GM12878 (cell line): ENCODE data around the gene SNRPD2. TPM values are rescaled to one million over a fixed set of nuclear protein-coding genes. Genes with fewer than 3 reads are reported as not detected.

Source experiments
- ATAC-seq: fragments of 200-7000 bp; cut with Tn5 transposase; 3 replicates; pipeline ENCODE4 v1.9.1; 2020; ENCODE audit warnings: mild to moderate bottlenecking, moderate library complexity
- BruUV-seq: library from RNA; stranded (reverse); fragments of 400-500 nt; replicated peaks from 2 replicates; lab custom pipeline; 2021; lab: Mats Ljungman, UMichigan
- CTCF ChIA-PET: fragments of 300-600 bp; sonication (Branson Sonifier 250); formaldehyde crosslinking; extraction: SDS; loops from one replicate; lab custom pipeline; 2021; ENCODE audit warnings: inconsistent platforms; lab: Yijun Ruan, JAX
- POLR2A ChIA-PET: fragments of 350-600 bp; formaldehyde crosslinking; extraction: SDS; loops from one replicate; lab custom pipeline; 2021; ENCODE audit warnings: inconsistent platforms; lab: Charles Lee
- RAD21 ChIA-PET: fragments of 300-600 bp; sonication (Branson Sonifier 250); formaldehyde crosslinking; loops from one replicate; lab custom pipeline; 2023; ENCODE audit warnings: antibody characterized with exemption; ENCODE audit not compliant: unreplicated experiment; lab: Charles Lee
- SMC1A ChIA-PET: fragments of 300-600 bp; sonication (Branson Sonifier 250); formaldehyde crosslinking; loops from one replicate; lab custom pipeline; 2023; ENCODE audit not compliant: unreplicated experiment, uncharacterized antibody; lab: Charles Lee
- DNase-seq: peaks from one replicate; pipeline ENCODE4 v3.0.0-alpha.2; 2011; ENCODE audit warnings: low read depth, low spot score
- FAIRE-seq: peaks from 3 replicates; lab custom pipeline; 2011; peaks lifted over from hg19 to GRCh38; lab: Jason Lieb, UNC
- H2AFZ ChIP-seq: 2 replicates; pipeline ENCODE4 v1.6.0; 2011; ENCODE audit warnings: low read depth, low read length, control low read depth; ENCODE audit not compliant: control insufficient read depth
- H3K27ac ChIP-seq: 2 replicates; pipeline ENCODE4 v1.5.1; 2011; ENCODE audit warnings: control low read depth; ENCODE audit not compliant: control insufficient read depth, insufficient read depth
- H3K27me3 ChIP-seq, 2 experiments: replicated peaks in 1 of 2; 2 replicates each; pipeline versions ENCODE4 v1.6.0 to v1.6.1; 2011; ENCODE audit warnings: low read length in 1 of 2; ENCODE audit not compliant: control insufficient read depth in 2 of 2, insufficient read depth in 2 of 2
- H3K36me3 ChIP-seq, 2 experiments: 2 replicates each; pipeline ENCODE4 v1.5.1; 2011; ENCODE audit warnings: low read length in 1 of 2; ENCODE audit not compliant: control insufficient read depth in 2 of 2, insufficient read depth in 2 of 2
- H3K4me1 ChIP-seq: 2 replicates; pipeline ENCODE4 v1.6.1; 2011; ENCODE audit warnings: mild to moderate bottlenecking, low read length, moderate library complexity, mixed read lengths; ENCODE audit not compliant: control insufficient read depth, insufficient read depth
- H3K4me2 ChIP-seq: 2 replicates; pipeline ENCODE4 v1.6.0; 2011; ENCODE audit warnings: control low read depth; ENCODE audit not compliant: control insufficient read depth, insufficient read depth
- H3K4me3 ChIP-seq: fragments of 200-600 bp; sonication (generic); 2 replicates; pipeline ENCODE4 v1.5.1; 2016
- H3K79me2 ChIP-seq: 2 replicates; pipeline ENCODE4 v1.6.0; 2011; ENCODE audit warnings: low read length; ENCODE audit not compliant: control insufficient read depth, insufficient read depth
- H3K9ac ChIP-seq: 2 replicates; pipeline ENCODE4 v1.8.0; 2011; ENCODE audit warnings: low read length, control low read depth, mixed read lengths; ENCODE audit not compliant: control insufficient read depth, insufficient read depth
- H3K9me3 ChIP-seq: replicated peaks from 3 replicates; pipeline ENCODE4 v1.5.1; 2011; ENCODE audit warnings: mild to moderate bottlenecking, low read length; ENCODE audit not compliant: control insufficient read depth, insufficient read depth
- H4K20me1 ChIP-seq: 2 replicates; pipeline ENCODE4 v1.6.0; 2011; ENCODE audit not compliant: control insufficient read depth, insufficient read depth
- E4F1 ChIP-seq: fragments of 450-650 bp; IDR thresholded peaks from 2 replicates; pipeline ENCODE4 v1.6.1; 2018; ENCODE audit warnings: borderline replicate concordance, mild to moderate bottlenecking; ENCODE audit not compliant: partially characterized antibody
- EED ChIP-seq: sonication (generic); IDR thresholded peaks from 2 replicates; pipeline ENCODE4 v1.6.1; 2016; ENCODE audit warnings: antibody characterized with exemption, low read depth
- ELK1 ChIP-seq: IDR thresholded peaks from 2 replicates; pipeline ENCODE4 v1.6.1; 2012; ENCODE audit warnings: low read depth, low read length, improper control_type of control experiment
- HDAC6 ChIP-seq: fragments of 200-600 bp; sonication (generic); IDR thresholded peaks from one replicate; pipeline ENCODE4 v1.8.0; 2017; ENCODE audit warnings: antibody characterized with exemption; ENCODE audit not compliant: unreplicated experiment
- KDM1A ChIP-seq: fragments of 200-600 bp; sonication (generic); IDR thresholded peaks from 2 replicates; pipeline ENCODE4 v1.6.1; 2016; ENCODE audit warnings: borderline replicate concordance
- MLLT1 ChIP-seq: fragments of 450-650 bp; IDR thresholded peaks from 2 replicates; pipeline ENCODE4 v1.6.1; 2016; ENCODE audit warnings: mild to moderate bottlenecking
- MYB ChIP-seq: fragments of 150-350 bp; IDR thresholded peaks from 2 replicates; pipeline ENCODE4 v1.6.1; 2014; ENCODE audit warnings: mild to moderate bottlenecking, low read depth, low read length, borderline replicate concordance
- NKRF ChIP-seq: fragments of 450-650 bp; conservative IDR thresholded peaks from 2 replicates; pipeline ENCODE4 v1.6.1; 2017; ENCODE audit warnings: mild to moderate bottlenecking, moderate library complexity
- PAX5 ChIP-seq: IDR thresholded peaks from 2 replicates; pipeline ENCODE4 v1.6.1; 2011; ENCODE audit warnings: low read depth, low read length, borderline replicate concordance
- SIX5 ChIP-seq: IDR thresholded peaks from 2 replicates; pipeline ENCODE4 v1.6.1; 2011; ENCODE audit warnings: mild to moderate bottlenecking, low read depth, low read length, moderate library complexity; ENCODE audit not compliant: severe bottlenecking
- SUZ12 ChIP-seq: fragments of 200-600 bp; sonication (generic); IDR thresholded peaks from one replicate; pipeline ENCODE4 v1.6.1; 2018; ENCODE audit warnings: antibody characterized with exemption, mild to moderate bottlenecking; ENCODE audit not compliant: unreplicated experiment
- TARDBP ChIP-seq: IDR thresholded peaks from 2 replicates; pipeline ENCODE4 v1.6.1; 2016; ENCODE audit warnings: borderline replicate concordance
- USF2 ChIP-seq: IDR thresholded peaks from 2 replicates; pipeline ENCODE4 v1.6.1; 2011; ENCODE audit warnings: low read depth, low read length, improper control_type of control experiment, borderline replicate concordance
- WGBS: methylation state at CpG from one replicate; pipeline ENCODE4 v1.1.6; 2016; ENCODE audit warnings: low lambda C conversion rate; ENCODE audit not compliant: insufficient replicate concordance, insufficient coverage; ENCODE audit errors: missing lambda C conversion rate; 5-methylcytosine and 5-hydroxymethylcytosine counted together
- in situ Hi-C: fragments of 300-500 bp; cut with MboI; formaldehyde crosslinking; loops from 9 replicates; pipeline ENCODE4 v1.14.3; 2018; ENCODE audit warnings: mixed read lengths
- intact Hi-C: fragments of 100-400 bp; cut with micrococcal nuclease; formaldehyde crosslinking; loops from one replicate; pipeline ENCODE4 v1.14.2; 2022; ENCODE audit not compliant: unreplicated experiment
- polyA plus RNA-seq, 11 experiments: library from polyadenylated mRNA; depleted of rRNA in 4 of 11; unstranded in 6 of 11; stranded (reverse) in 5 of 11; fragments of >200 nt; fragmentation: Nextera tagmentation in 4 of 11; fragmentation: Illumina TruSeq in 1 of 11; extraction: Ambion mirVana in 4 of 11; extraction: Trizol in 1 of 11; gene quantifications; 1 replicate in 1 of 11; 2 replicates in 10 of 11; pipeline versions ENCODE4 v1.2.1 to v1.2.3, GENCODE V29; 2011 to 2016; ENCODE audit warnings: inconsistent platforms in 2 of 11, missing spikeins in 2 of 11, low read depth in 1 of 11
- total RNA-seq, 4 experiments: library from RNA; depleted of rRNA in 3 of 4; stranded (reverse); fragments of >200 nt in 3 of 4; fragmentation: Illumina TruSeq in 1 of 4; extraction: Trizol in 1 of 4; gene quantifications; 2 replicates each; pipeline versions ENCODE4 v1.2.1 to v1.2.3, GENCODE V29; 2013 to 2021

SNRPD2 gene
- total and polyA plus RNA-seq, 10 of the 15 experiments (the other 5 are each of a cell fraction or from before 2014, with no cell fraction given): 526 to 3,621 (median 951) TPM

GRCh38 chr19:45660636-45661035 is 31.1 kb downstream of the SNRPD2 start (continued):
- no peak for TF ChIP-seq NKRF
- no peak for TF ChIP-seq USF2
- TF ChIP-seq E4F1: no peak

GRCh38 chr19:45659096-45659729 is 32.5 kb downstream of the SNRPD2 start:
- H3K27ac ChIP-seq: no peak overlapping the region
- ChIA-PET CTCF (no interaction called here), SMC1A (no interaction called here), RAD21 (no interaction called here), POLR2A (no interaction called here)
- no peaks in the 10 kb centered on the region for H3K4me1 ChIP-seq
- no peak for FAIRE-seq
- H3K27me3 ChIP-seq: no peaks in the 10 kb centered on the region
- H3K4me2 ChIP-seq: no peak overlapping the region
- intact Hi-C loops (no loop called here), in situ Hi-C loops (no loop called here)
- no peaks in the 10 kb centered on the region for H3K9me3 ChIP-seq
- no peaks in the 10 kb centered on the region for H3K36me3 ChIP-seq
- no peak for DNase-seq
- ATAC-seq: peak; percentile 48
- no peak overlapping the region for H3K9ac ChIP-seq
- no TSS peak for BruUV-seq
- H4K20me1 ChIP-seq: no peaks in the 10 kb centered on the region
- no peak overlapping the region for H3K4me3 ChIP-seq
- H3K79me2 ChIP-seq: no peaks in the 10 kb centered on the region
- WGBS: 0% methylated on average over 4 of the region's 6 CpGs
- no peak overlapping the region for H2AFZ ChIP-seq
- TF ChIP-seq MLLT1: no peak
- TF ChIP-seq PAX5: no peak
- TF ChIP-seq SUZ12: no peak
- no peak for TF ChIP-seq SIX5
- TF ChIP-seq HDAC6: no peak
- no peak for TF ChIP-seq KDM1A
- TF ChIP-seq EED: no peak
- no peak for TF ChIP-seq TARDBP
- no peak for TF ChIP-seq ELK1
- no peak for TF ChIP-seq MYB
